Mesothelial cell of epicardium (in vitro differentiated cells): Measurements from ENCODE around the gene NFKBIE. TPM values are rescaled to one million over a fixed set of nuclear protein-coding genes. Genes with fewer than 3 reads are reported as not detected.

Source experiments
- DNase-seq, 2 experiments: peaks; one replicate each; pipeline ENCODE4 v3.0.0; 2021; ENCODE audit warnings: low spot score in 2 of 2; ENCODE audit not compliant: unreplicated experiment in 2 of 2
- H3K27ac Mint-ChIP-seq: 2 replicates; pipeline ENCODE4 v1.8.0; 2021; ENCODE audit warnings: mixed read lengths
- H3K27me3 Mint-ChIP-seq: 2 replicates; pipeline ENCODE4 v1.8.0; 2021; ENCODE audit warnings: low read depth, mixed read lengths
- H3K36me3 Mint-ChIP-seq: 2 replicates; pipeline ENCODE4 v1.8.0; 2021; ENCODE audit warnings: mixed read lengths
- H3K4me1 Mint-ChIP-seq: 2 replicates; pipeline ENCODE4 v1.8.0; 2021; ENCODE audit warnings: mixed read lengths
- H3K4me3 Mint-ChIP-seq: 2 replicates; pipeline ENCODE4 v1.8.0; 2021; ENCODE audit warnings: mild to moderate bottlenecking, moderate library complexity, mixed read lengths
- H3K9me3 Mint-ChIP-seq: 2 replicates; pipeline ENCODE4 v1.8.0; 2021; ENCODE audit warnings: mixed read lengths
- CTCF ChIP-seq: fragments of 200-600 bp; sonication (generic); IDR thresholded peaks from one replicate; pipeline ENCODE4 v1.5.0; 2021; ENCODE audit warnings: antibody characterized with exemption; ENCODE audit not compliant: unreplicated experiment
- total RNA-seq: library from RNA; stranded (reverse); gene quantifications from 3 replicates; pipeline ENCODE4 v1.2.1, GENCODE V29; 2021

NFKBIE gene
- total RNA-seq, 1 donor from 2014 or later = 9.7 TPM

DNA sequence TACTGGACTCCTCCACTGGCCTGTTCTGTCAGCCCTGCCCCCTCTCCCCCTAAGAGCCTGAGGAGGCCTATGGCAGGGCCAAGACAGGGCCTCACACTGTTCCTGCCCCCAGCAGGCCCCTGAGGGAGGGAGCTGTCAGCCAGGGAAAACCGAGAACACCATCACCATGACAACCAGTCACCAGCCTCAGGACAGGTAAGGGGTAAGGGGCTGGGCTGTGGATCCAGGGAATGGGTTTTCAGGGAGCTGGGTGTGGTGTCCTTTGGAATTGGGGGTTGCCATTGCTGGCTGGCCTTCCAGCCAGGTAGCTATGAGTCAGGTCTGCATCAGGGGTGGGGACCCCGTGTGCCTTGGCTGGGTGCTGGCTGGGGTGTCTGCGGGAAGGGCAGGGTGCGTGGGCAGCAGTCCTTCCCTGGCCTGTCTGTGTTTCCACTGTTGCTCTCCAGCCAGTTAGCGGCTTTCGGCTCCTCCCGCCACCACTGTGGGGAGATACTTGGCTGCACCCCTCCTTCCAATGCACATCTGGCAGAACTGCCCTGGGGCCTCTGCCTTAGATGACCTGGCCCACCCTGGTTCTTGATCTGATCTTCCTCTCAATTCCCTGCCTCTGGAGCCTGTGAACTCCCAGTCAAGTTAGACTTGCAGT lies 38.1 kb downstream of the NFKBIE start:
- H3K4me3 Mint-ChIP-seq = no peak overlapping the region
- H3K27me3 Mint-ChIP-seq = peaks cover 20% of the 10 kb centered on the region
- H3K27ac Mint-ChIP-seq = no peak overlapping the region
- DNase-seq = no peak
- no peak for TF ChIP-seq CTCF
- H3K36me3 Mint-ChIP-seq = no peaks in the 10 kb centered on the region
- no peaks in the 10 kb centered on the region for H3K9me3 Mint-ChIP-seq
- H3K4me1 Mint-ChIP-seq = peaks cover 53% of the 10 kb centered on the region

GRCh38 chr6:44226368-44227147 lies 38.8 kb downstream of the NFKBIE start:
- peaks cover 56% of the 10 kb centered on the region for H3K4me1 Mint-ChIP-seq
- TF ChIP-seq CTCF = no peak
- no peak overlapping the region for H3K27ac Mint-ChIP-seq
- no peak for DNase-seq
- H3K27me3 Mint-ChIP-seq = peaks cover 20% of the 10 kb centered on the region
- H3K36me3 Mint-ChIP-seq = no peaks in the 10 kb centered on the region
- H3K9me3 Mint-ChIP-seq = no peaks in the 10 kb centered on the region
- no peak overlapping the region for H3K4me3 Mint-ChIP-seq

DNA sequence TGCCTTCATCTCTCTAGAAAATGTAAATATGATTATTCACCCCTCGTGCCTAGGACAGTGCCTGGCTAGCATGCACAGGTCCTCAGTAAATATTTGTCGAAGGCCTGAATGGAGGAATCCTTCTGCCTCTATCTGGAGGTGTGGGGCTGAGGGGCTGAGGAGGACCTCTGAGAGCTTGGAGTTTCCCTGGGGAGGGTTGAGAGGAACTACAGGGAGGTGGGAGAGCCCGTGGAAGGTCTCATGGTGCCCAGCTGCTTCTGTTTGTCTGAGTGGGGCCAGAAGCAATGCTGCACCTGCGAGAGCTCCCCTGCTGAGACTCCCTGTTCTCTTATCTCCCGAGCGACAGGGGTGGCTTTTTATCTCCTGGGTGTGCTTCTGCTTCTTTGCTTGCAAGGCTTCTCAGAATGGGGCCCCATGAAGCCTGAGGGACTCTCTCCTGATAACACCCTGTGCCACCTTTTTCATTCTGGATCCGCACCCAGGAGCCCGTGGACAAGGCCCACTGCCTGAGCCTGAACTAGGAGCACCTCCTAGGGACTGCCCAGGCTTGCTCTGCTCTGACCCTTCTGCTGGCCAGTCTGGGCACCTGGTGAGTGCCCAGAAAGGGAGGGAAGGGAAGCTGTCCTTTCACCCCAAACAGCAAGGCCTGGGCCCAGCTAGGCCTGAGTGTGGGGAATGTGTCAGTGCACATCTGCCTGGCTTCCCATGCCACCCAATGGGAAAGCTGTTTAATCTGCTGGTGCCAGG lies 39.6 kb downstream of the NFKBIE start:
- H3K4me1 Mint-ChIP-seq = peaks cover 60% of the 10 kb centered on the region
- no peak overlapping the region for H3K4me3 Mint-ChIP-seq
- H3K36me3 Mint-ChIP-seq = no peaks in the 10 kb centered on the region

DNA sequence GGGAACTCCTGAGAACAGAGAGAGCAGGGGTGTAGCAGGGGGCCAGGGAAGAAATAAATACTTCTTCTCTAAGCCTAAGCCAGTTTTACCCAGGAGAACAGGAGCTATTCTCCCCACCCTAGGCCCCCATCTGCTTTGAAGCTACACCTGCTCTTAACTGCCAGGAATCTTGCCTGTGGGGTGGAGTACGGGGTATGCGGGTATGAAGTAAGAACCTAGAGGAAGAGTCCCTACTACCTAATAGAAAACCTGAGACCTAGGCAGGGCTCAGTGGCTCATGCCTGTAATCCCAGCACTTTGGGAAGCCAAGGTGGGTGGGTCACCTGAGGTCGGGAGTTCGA lies 40.4 kb downstream of the NFKBIE start:
- no peaks in the 10 kb centered on the region for H3K9me3 Mint-ChIP-seq
- H3K27ac Mint-ChIP-seq = no peak overlapping the region
- peaks cover 20% of the 10 kb centered on the region for H3K27me3 Mint-ChIP-seq
- peaks cover 60% of the 10 kb centered on the region for H3K4me1 Mint-ChIP-seq
- H3K36me3 Mint-ChIP-seq = no peaks in the 10 kb centered on the region
- DNase-seq = no peak
- no peak for TF ChIP-seq CTCF
- H3K4me3 Mint-ChIP-seq = peak overlapping the region; percentile 66

More for the DNA sequence above, 39.6 kb downstream of the NFKBIE start:
- TF ChIP-seq CTCF = no peak
- Mint-ChIP-seq H3K27me3 (peaks cover 20% of the 10 kb centered on the region), H3K27ac (no peak overlapping the region), H3K9me3 (no peaks in the 10 kb centered on the region)
- no peak for DNase-seq

GRCh38 chr6:44224029-44224964 lies 41.1 kb downstream of the NFKBIE start:
- no peak for TF ChIP-seq CTCF
- H3K4me1 Mint-ChIP-seq = peaks cover 58% of the 10 kb centered on the region
- H3K9me3 Mint-ChIP-seq = no peaks in the 10 kb centered on the region
- H3K27me3 Mint-ChIP-seq = peaks cover 20% of the 10 kb centered on the region
- DNase-seq = no peak
- no peaks in the 10 kb centered on the region for H3K36me3 Mint-ChIP-seq
- H3K27ac Mint-ChIP-seq = no peak overlapping the region
- H3K4me3 Mint-ChIP-seq = peak overlapping the region; percentile 66
